SK-N-SH (cell line): ENCODE measurements around the gene MARF1. TPM values are rescaled to one million over a fixed set of nuclear protein-coding genes. Genes with fewer than 3 reads are reported as not detected.

Experiments used
- CTCF ChIA-PET: fragments of 300-600, 350-600 bp; formaldehyde crosslinking; extraction: SDS; loops from one replicate; lab custom pipeline; 2021; lab: Yijun Ruan, JAX
- POLR2A ChIA-PET: fragments of 350-600 bp; sonication (Branson Sonifier 250); formaldehyde crosslinking; extraction: SDS; loops from one replicate; lab custom pipeline; 2020; ENCODE audit warnings: antibody characterized with exemption, inconsistent platforms; lab: Yijun Ruan, JAX
- DNase-seq: peaks from one replicate; pipeline ENCODE4 v3.0.0; 2012
- H2AFZ ChIP-seq: fragments of 200-600 bp; sonication (generic); 2 replicates; pipeline ENCODE4 v1.8.1; 2016; ENCODE audit warnings: antibody characterized with exemption, mild to moderate bottlenecking, low read depth
- H3F3A ChIP-seq: fragments of 200-600 bp; sonication (generic); replicated peaks from 2 replicates; pipeline ENCODE3; 2016; ENCODE audit warnings: antibody characterized with exemption, mild to moderate bottlenecking; ENCODE audit not compliant: insufficient read depth
- H3K27ac ChIP-seq, 2 experiments: fragments of 200-500 bp in 1 of 2; fragments of 200-600 bp in 1 of 2; sonication (Bioruptor generic) in 1 of 2; sonication (generic), shearing (Covaris generic) in 1 of 2; 2 replicates each; pipeline versions ENCODE4 v1.5.1 to v1.6.1; 2014 to 2016; ENCODE audit warnings: low read depth in 2 of 2, inconsistent platforms in 1 of 2, low read length in 1 of 2, mild to moderate bottlenecking in 1 of 2, mixed read lengths in 1 of 2
- H3K27me3 ChIP-seq: fragments of 200-600 bp; sonication (generic), shearing (Covaris generic); 2 replicates; pipeline ENCODE4 v1.6.1; 2016; ENCODE audit warnings: mixed run types; ENCODE audit not compliant: insufficient read depth
- H3K36me3 ChIP-seq, 2 experiments: fragments of 200-500 bp in 1 of 2; fragments of 200-600 bp in 1 of 2; sonication (Bioruptor generic) in 1 of 2; sonication (generic) in 1 of 2; replicated peaks in 1 of 2; 2 replicates each; pipeline versions ENCODE3 to v1.5.1; 2014 to 2016; ENCODE audit warnings: low read length in 1 of 2, mild to moderate bottlenecking in 1 of 2; ENCODE audit not compliant: insufficient read depth in 2 of 2, control insufficient read depth in 1 of 2
- H3K4me1 ChIP-seq, 2 experiments: fragments of 200-500 bp in 1 of 2; fragments of 200-600 bp in 1 of 2; sonication (Bioruptor generic) in 1 of 2; sonication (generic), shearing (Covaris generic) in 1 of 2; 2 replicates each; pipeline versions ENCODE4 v1.5.1 to v1.6.1; 2014 to 2016; ENCODE audit warnings: low read depth in 1 of 2, low read length in 1 of 2, mixed run types in 1 of 2; ENCODE audit not compliant: insufficient read depth in 2 of 2, control insufficient read depth in 1 of 2
- H3K4me2 ChIP-seq: fragments of 200-600 bp; sonication (generic), shearing (Covaris generic); 2 replicates; pipeline ENCODE4 v1.6.1; 2017; ENCODE audit warnings: mixed run types
- H3K4me3 ChIP-seq, 2 experiments: fragments of 200-500 bp in 1 of 2; fragments of 200-600 bp in 1 of 2; sonication (Bioruptor generic) in 1 of 2; sonication (generic), shearing (Covaris generic) in 1 of 2; 2 replicates each; pipeline versions ENCODE4 v1.5.1 to v1.8.1; 2014 to 2016; ENCODE audit warnings: low read depth in 2 of 2, inconsistent platforms in 1 of 2, low read length in 1 of 2, mild to moderate bottlenecking in 1 of 2, mixed read lengths in 1 of 2, moderate library complexity in 1 of 2
- H3K79me2 ChIP-seq: fragments of 200-600 bp; sonication (generic); 2 replicates; pipeline ENCODE4 v1.8.1; 2017; ENCODE audit warnings: mild to moderate bottlenecking; ENCODE audit not compliant: insufficient read depth
- H3K9ac ChIP-seq: fragments of 200-600 bp; sonication (generic); 2 replicates; pipeline ENCODE4 v1.6.1; 2017; ENCODE audit warnings: mixed run types
- H3K9me2 ChIP-seq: fragments of 200-600 bp; sonication (generic); 2 replicates; pipeline ENCODE4 v1.6.1; 2017; ENCODE audit warnings: mixed run types
- H3K9me3 ChIP-seq: fragments of 200-600 bp; sonication (generic); 2 replicates; pipeline ENCODE4 v1.6.1; 2017; ENCODE audit warnings: mixed run types, mild to moderate bottlenecking, moderate library complexity
- H4K20me1 ChIP-seq: fragments of 200-600 bp; sonication (generic); 2 replicates; pipeline ENCODE4 v1.6.1; 2017; ENCODE audit warnings: mild to moderate bottlenecking, mixed run types; ENCODE audit not compliant: insufficient read depth
- CHD2 ChIP-seq: fragments of 150-350 bp; IDR thresholded peaks from 2 replicates; pipeline ENCODE4 v1.6.1; 2018; ENCODE audit warnings: low read length; ENCODE audit not compliant: partially characterized antibody
- ELF1 ChIP-seq: IDR thresholded peaks from 2 replicates; pipeline ENCODE4 v1.4.0; 2012
- EZH2phosphoT487 ChIP-seq: fragments of 200-600 bp; sonication (generic); IDR thresholded peaks from 2 replicates; pipeline ENCODE4 v1.6.1; 2017; ENCODE audit warnings: low read depth, mixed run types, mild to moderate bottlenecking, antibody characterized with exemption, moderate library complexity, borderline replicate concordance
- FOSL2 ChIP-seq: IDR thresholded peaks from 2 replicates; pipeline ENCODE4 v1.4.0; 2012; ENCODE audit warnings: low read depth, mild to moderate bottlenecking, moderate library complexity, borderline replicate concordance
- FOXJ3 ChIP-seq: sonication (generic); formaldehyde crosslinking; IDR thresholded peaks from 2 replicates; pipeline ENCODE4 v1.5.1; 2020; ENCODE audit warnings: mild to moderate bottlenecking, missing genetic modification reagents
- FOXM1 ChIP-seq: IDR thresholded peaks from 2 replicates; pipeline ENCODE4 v1.4.0; 2012; ENCODE audit warnings: low read depth, mild to moderate bottlenecking
- GABPA ChIP-seq: IDR thresholded peaks from 2 replicates; pipeline ENCODE4 v1.4.0; 2012; ENCODE audit warnings: low read depth, mild to moderate bottlenecking
- GATA2 ChIP-seq: sonication (generic); formaldehyde crosslinking; IDR thresholded peaks from 2 replicates; pipeline ENCODE4 v1.5.0; 2020; ENCODE audit warnings: mild to moderate bottlenecking, missing genetic modification reagents
- MEF2A ChIP-seq: IDR thresholded peaks from 2 replicates; pipeline ENCODE4 v1.4.0; 2012; ENCODE audit warnings: low read depth, borderline replicate concordance
- MXI1 ChIP-seq: IDR thresholded peaks from 2 replicates; pipeline ENCODE4 v1.6.1; 2012; ENCODE audit warnings: mild to moderate bottlenecking, low read depth, low read length, improper control_type of control experiment
- RFX5 ChIP-seq: IDR thresholded peaks from 2 replicates; pipeline ENCODE4 v1.6.1; 2012; ENCODE audit warnings: mild to moderate bottlenecking, improper control_type of control experiment, low read length
- RXRA ChIP-seq: IDR thresholded peaks from 2 replicates; pipeline ENCODE4 v1.4.0; 2012; ENCODE audit warnings: low read depth, mild to moderate bottlenecking, borderline replicate concordance
- SIN3A ChIP-seq: IDR thresholded peaks from 2 replicates; pipeline ENCODE4 v1.6.1; 2012; ENCODE audit warnings: low read depth, mild to moderate bottlenecking, low read length, moderate library complexity, borderline replicate concordance
- SMC3 ChIP-seq: IDR thresholded peaks from 2 replicates; pipeline ENCODE4 v1.6.1; 2012; ENCODE audit warnings: low read depth, low read length, improper control_type of control experiment
- TAF1 ChIP-seq: IDR thresholded peaks from 2 replicates; pipeline ENCODE4 v1.6.1; 2012; ENCODE audit warnings: low read depth, mild to moderate bottlenecking, low read length, moderate library complexity, borderline replicate concordance
- TEAD4 ChIP-seq: IDR thresholded peaks from 2 replicates; pipeline ENCODE4 v1.4.0; 2012; ENCODE audit warnings: mild to moderate bottlenecking, borderline replicate concordance; ENCODE audit not compliant: insufficient read depth
- YY1 ChIP-seq: IDR thresholded peaks from 2 replicates; pipeline ENCODE4 v1.4.0; 2012; ENCODE audit warnings: low read depth, mild to moderate bottlenecking
- WGBS: methylation state at CpG from one replicate; pipeline ENCODE4 v1.1.6; 2017; ENCODE audit warnings: low lambda C conversion rate; 5-methylcytosine and 5-hydroxymethylcytosine counted together
- polyA plus RNA-seq, 3 experiments: library from polyadenylated mRNA; depleted of rRNA; stranded (reverse); fragments of >200 nt; gene quantifications; 2 replicates each; pipeline ENCODE4 v1.2.3, GENCODE V29; 2012
- TF ChIP-seq, protein P1 (sequence below): IDR thresholded peaks from 2 replicates; pipeline ENCODE4; 2012
- TF ChIP-seq, protein P2 (sequence below): fragments of 150-350 bp; IDR thresholded peaks from 2 replicates; pipeline ENCODE4 v1.6.1; 2017; ENCODE audit warnings: antibody characterized with exemption, low read length, low read depth, borderline replicate concordance
- TF ChIP-seq, protein P3 (sequence below): IDR thresholded peaks from 2 replicates; pipeline ENCODE4 v1.4.0; 2012; ENCODE audit warnings: low read depth, borderline replicate concordance

The MARF1 gene
- polyA plus RNA-seq, 1 of the 3 experiments (the other 2 are of a cell fraction) = 10.3 TPM

DNA sequence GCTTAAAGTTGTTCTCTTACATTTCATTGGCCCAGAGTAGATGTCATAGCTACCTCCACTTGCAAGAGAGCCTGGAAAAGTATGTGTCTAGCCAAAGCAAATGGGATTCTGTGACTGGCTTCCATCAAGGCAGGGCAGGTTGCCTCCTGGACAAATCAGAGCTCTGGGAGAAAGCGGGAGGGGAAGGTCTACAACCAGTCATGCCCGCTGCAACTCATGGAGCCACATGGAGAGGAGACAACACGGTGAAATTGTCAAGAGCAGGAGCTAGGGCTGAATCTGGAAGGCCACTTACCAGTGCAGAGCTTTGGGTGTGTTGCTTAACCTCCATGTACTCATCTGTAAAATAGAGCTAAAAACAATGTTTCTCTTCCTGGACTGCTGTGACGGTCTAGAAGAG lies 83.8 kb downstream of the MARF1 start:
- DNase-seq = no peak
- ChIA-PET POLR2A (no interaction called here), CTCF (interaction anchor here (0.7 to 3.5 kb wide), 6 partner anchors 8 to 134 kb away, joined by 3 to 24 read pairs (median 3); no protein-coding TSS in a partner anchor)
- H3K79me2 ChIP-seq = no peaks in the 10 kb centered on the region
- H3K27ac ChIP-seq = no peak overlapping the region
- no peak overlapping the region for H3K4me2 ChIP-seq
- no peaks in the 10 kb centered on the region for H3K9me2 ChIP-seq
- H3K9me3 ChIP-seq = no peaks in the 10 kb centered on the region
- H3K27me3 ChIP-seq = no peaks in the 10 kb centered on the region
- TF ChIP-seq CHD2 = no peak
- H3K4me3 ChIP-seq = no peak overlapping the region
- no peak overlapping the region for H3K9ac ChIP-seq
- H2AFZ ChIP-seq = no peak overlapping the region
- no peaks in the 10 kb centered on the region for H3K36me3 ChIP-seq
- no peaks in the 10 kb centered on the region for H4K20me1 ChIP-seq
- H3F3A ChIP-seq = no peaks in the 10 kb centered on the region
- no peaks in the 10 kb centered on the region; a peak in 1 of 4 replicates for H3K4me1 ChIP-seq
- WGBS = 94% methylated on average over 4 of the region's 4 CpGs

DNA sequence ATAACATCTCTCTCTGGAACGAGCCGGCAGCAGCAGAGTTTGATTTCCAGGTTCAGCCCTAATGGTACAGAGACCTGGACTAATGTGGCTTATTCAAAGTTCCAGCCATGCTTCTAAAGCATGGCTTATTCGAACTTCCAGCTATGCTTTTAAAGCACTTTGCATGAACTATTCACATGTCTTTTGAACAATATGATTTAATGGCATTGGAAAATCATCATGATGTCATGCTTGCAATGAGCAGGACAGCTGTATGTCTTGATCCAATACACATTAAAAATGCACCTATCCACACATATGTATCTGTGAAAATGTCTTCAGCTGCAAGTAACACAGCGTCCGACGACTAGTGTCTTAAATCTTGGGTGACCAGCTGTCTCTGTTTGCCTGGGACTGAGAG lies 85.7 kb downstream of the MARF1 start:
- Histone ChIP-seq H3K79me2 (no peaks in the 10 kb centered on the region), H3K9me2 (no peaks in the 10 kb centered on the region), H3K9ac (no peak overlapping the region), H3K4me1 (no peaks in the 10 kb centered on the region; a peak in 1 of 4 replicates), H2AFZ (no peak overlapping the region), H3K9me3 (no peaks in the 10 kb centered on the region), H4K20me1 (no peaks in the 10 kb centered on the region), H3F3A (no peaks in the 10 kb centered on the region), H3K4me2 (no peak overlapping the region), H3K36me3 (no peaks in the 10 kb centered on the region), H3K27me3 (no peaks in the 10 kb centered on the region), H3K4me3 (no peak overlapping the region), H3K27ac (no peak overlapping the region)
- DNase-seq = no peak
- TF ChIP-seq FOXM1 (no peak), MEF2A (no peak), FOSL2 (no peak), FOXJ3 (CRISPR knock-in tag) (no peak), TEAD4 (no peak)
- TF ChIP-seq, protein P1, sequence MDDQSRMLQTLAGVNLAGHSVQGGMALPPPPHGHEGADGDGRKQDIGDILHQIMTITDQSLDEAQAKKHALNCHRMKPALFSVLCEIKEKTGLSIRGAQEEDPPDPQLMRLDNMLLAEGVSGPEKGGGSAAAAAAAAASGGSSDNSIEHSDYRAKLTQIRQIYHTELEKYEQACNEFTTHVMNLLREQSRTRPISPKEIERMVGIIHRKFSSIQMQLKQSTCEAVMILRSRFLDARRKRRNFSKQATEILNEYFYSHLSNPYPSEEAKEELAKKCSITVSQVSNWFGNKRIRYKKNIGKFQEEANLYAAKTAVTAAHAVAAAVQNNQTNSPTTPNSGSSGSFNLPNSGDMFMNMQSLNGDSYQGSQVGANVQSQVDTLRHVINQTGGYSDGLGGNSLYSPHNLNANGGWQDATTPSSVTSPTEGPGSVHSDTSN = no peak
- TF ChIP-seq, protein P2, sequence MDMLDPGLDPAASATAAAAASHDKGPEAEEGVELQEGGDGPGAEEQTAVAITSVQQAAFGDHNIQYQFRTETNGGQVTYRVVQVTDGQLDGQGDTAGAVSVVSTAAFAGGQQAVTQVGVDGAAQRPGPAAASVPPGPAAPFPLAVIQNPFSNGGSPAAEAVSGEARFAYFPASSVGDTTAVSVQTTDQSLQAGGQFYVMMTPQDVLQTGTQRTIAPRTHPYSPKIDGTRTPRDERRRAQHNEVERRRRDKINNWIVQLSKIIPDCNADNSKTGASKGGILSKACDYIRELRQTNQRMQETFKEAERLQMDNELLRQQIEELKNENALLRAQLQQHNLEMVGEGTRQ = no peak
- WGBS = 89% methylated on average over 6 of the region's 6 CpGs
- POLR2A ChIA-PET = interaction anchor here (0.6 kb wide), 1 partner anchor 256 kb away, joined by 3 read pairs; no protein-coding TSS in a partner anchor
- CTCF ChIA-PET = interaction anchor here (1.3 kb wide), 1 partner anchor 13 kb away, joined by 4 read pairs; no protein-coding TSS in a partner anchor

DNA sequence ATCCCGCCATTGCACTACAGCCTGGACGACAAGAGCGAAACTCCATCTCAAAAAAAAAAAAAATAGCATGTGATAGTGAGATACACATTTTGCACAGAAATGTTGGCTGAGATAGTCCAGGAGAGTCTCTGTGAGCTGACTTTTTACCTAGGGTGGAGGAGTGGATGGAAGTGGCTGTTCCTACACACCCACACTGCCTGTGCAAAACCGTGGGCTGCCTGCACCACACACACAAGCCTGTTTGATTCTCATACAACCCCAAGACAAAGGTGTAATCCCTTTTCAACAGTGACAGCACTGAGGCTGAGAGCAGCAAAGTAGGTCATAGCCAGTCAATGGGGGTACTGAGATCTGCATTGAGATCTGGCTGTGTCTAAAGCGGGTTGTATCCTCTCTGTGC lies 86.8 kb downstream of the MARF1 start:
- Histone ChIP-seq H3K4me2 (no peak overlapping the region), H3K4me3 (no peak overlapping the region), H3K9me2 (no peaks in the 10 kb centered on the region), H2AFZ (no peak overlapping the region), H4K20me1 (0 out of 2 replicates have a peak, but pooled peaks cover 5% of the 10 kb centered on the region), H3K9ac (no peak overlapping the region), H3K36me3 (no peaks in the 10 kb centered on the region), H3K4me1 (no peaks in the 10 kb centered on the region; a peak in 1 of 4 replicates), H3K9me3 (no peaks in the 10 kb centered on the region), H3K27me3 (no peaks in the 10 kb centered on the region), H3K79me2 (no peaks in the 10 kb centered on the region), H3K27ac (no peak overlapping the region), H3F3A (no peaks in the 10 kb centered on the region)
- ChIA-PET CTCF (no interaction called here), POLR2A (no interaction called here)
- no peak for DNase-seq
- no peak for TF ChIP-seq SMC3
- no peak for TF ChIP-seq FOSL2
- no peak for TF ChIP-seq GABPA
- no peak for TF ChIP-seq FOXJ3 (CRISPR knock-in tag)
- no peak for TF ChIP-seq TEAD4
- TF ChIP-seq RFX5 = no peak
- TF ChIP-seq FOXM1 = no peak
- TF ChIP-seq, protein P3, sequence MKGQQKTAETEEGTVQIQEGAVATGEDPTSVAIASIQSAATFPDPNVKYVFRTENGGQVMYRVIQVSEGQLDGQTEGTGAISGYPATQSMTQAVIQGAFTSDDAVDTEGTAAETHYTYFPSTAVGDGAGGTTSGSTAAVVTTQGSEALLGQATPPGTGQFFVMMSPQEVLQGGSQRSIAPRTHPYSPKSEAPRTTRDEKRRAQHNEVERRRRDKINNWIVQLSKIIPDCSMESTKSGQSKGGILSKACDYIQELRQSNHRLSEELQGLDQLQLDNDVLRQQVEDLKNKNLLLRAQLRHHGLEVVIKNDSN = no peak
- TF ChIP-seq YY1 = no peak
- TF ChIP-seq MEF2A = no peak
- no peak for TF ChIP-seq EZH2phosphoT487
- TF ChIP-seq MXI1 = no peak
- TF ChIP-seq SIN3A = no peak
- TF ChIP-seq RXRA = no peak
- TF ChIP-seq ELF1 = no peak
- no peak for TF ChIP-seq TAF1
- no peak for TF ChIP-seq GATA2 (CRISPR knock-in tag)
- 96% methylated on average over 4 of the region's 5 CpGs for WGBS
